ENCODE results near the gene TBX4. TPM values are rescaled to one million over a fixed set of nuclear protein-coding genes. Genes with fewer than 3 reads are reported as not detected.
"Not testable (repeated sequence)": the region's sequence is repeated elsewhere in the genome, so short reads cannot be mapped to it uniquely, and the experiment has no call there.

Gene TBX4
- polyA plus RNA-seq, 6 donors from 2014 or later: not detected

GRCh38 chr17:61522088-61522487, 69.9 kb downstream of the TBX4 start:
- peak overlapping the region in 1 of 6 donors; percentile 66 for H3K27ac Mint-ChIP-seq
- ATAC-seq (ENCODE audit: low read depth in 2 of 2) (no peak), DNase-seq (no peak)
- H3K4me1 Mint-ChIP-seq: no peaks in the 10 kb centered on the region
- no peaks in the 10 kb centered on the region for H3K9me3 Mint-ChIP-seq
- H3K27me3 Mint-ChIP-seq: peaks cover 36 to 45% (median 42%) of the 10 kb centered on the region in 3 donors
- no peak overlapping the region for H3K4me3 Mint-ChIP-seq
- H3K36me3 Mint-ChIP-seq: no peaks in the 10 kb centered on the region

GRCh38 chr17:61524319-61524718, 72.1 kb downstream of the TBX4 start:
- Mint-ChIP-seq H3K27me3 (peaks cover 36 to 45% (median 41%) of the 10 kb centered on the region in 3 donors), H3K4me1 (no peaks in the 10 kb centered on the region), H3K36me3 (no peaks in the 10 kb centered on the region)

GRCh38 chr17:61527441-61527840, 75.2 kb downstream of the TBX4 start:
- not testable (repeated sequence) for H3K27ac Mint-ChIP-seq; DNase-seq; H3K4me1 Mint-ChIP-seq; H3K36me3 Mint-ChIP-seq; H3K9me3 Mint-ChIP-seq; ATAC-seq (ENCODE audit: low read depth in 2 of 2); H3K4me3 Mint-ChIP-seq
- peaks cover 31 to 39% (median 33%) of the 10 kb centered on the region in 3 donors for H3K27me3 Mint-ChIP-seq

More at GRCh38 chr17:61524319-61524718, 72.1 kb downstream of the TBX4 start:
- H3K27ac Mint-ChIP-seq: no peak overlapping the region
- no peak for DNase-seq
- H3K9me3 Mint-ChIP-seq: no peaks in the 10 kb centered on the region
- H3K4me3 Mint-ChIP-seq: no peak overlapping the region
- ATAC-seq (ENCODE audit: low read depth in 2 of 2): no peak

GRCh38 chr17:61528171-61528570, 75.9 kb downstream of the TBX4 start:
- peaks cover 27 to 38% (median 33%) of the 10 kb centered on the region in 3 donors for H3K27me3 Mint-ChIP-seq
- H3K9me3 Mint-ChIP-seq: no peaks in the 10 kb centered on the region
- no peaks in the 10 kb centered on the region for H3K36me3 Mint-ChIP-seq
- H3K4me3 Mint-ChIP-seq: no peak overlapping the region
- H3K4me1 Mint-ChIP-seq: no peaks in the 10 kb centered on the region
- H3K27ac Mint-ChIP-seq: no peak overlapping the region
- ATAC-seq (ENCODE audit: low read depth in 2 of 2) (no peak), DNase-seq (no peak)

- Mint-ChIP-seq H3K27me3 (peaks cover 8 to 20% (median 12%) of the 10 kb centered on the region in 3 donors), H3K9me3 (no peaks in the 10 kb centered on the region), H3K36me3 (no peaks in the 10 kb centered on the region), H3K4me3 (no peak overlapping the region), H3K4me1 (no peaks in the 10 kb centered on the region), H3K27ac (no peak overlapping the region)
- ATAC-seq (ENCODE audit: low read depth in 2 of 2) (no peak), DNase-seq (no peak)
Measured at GRCh38 chr17:61531223-61531622, 79.0 kb downstream of the TBX4 start.

GRCh38 chr17:61532826-61533225, 80.6 kb downstream of the TBX4 start:
- H3K4me3 Mint-ChIP-seq: no peak overlapping the region
- peaks cover 4 to 9% (median 6%) of the 10 kb centered on the region in 3 donors for H3K27me3 Mint-ChIP-seq
- no peak overlapping the region for H3K27ac Mint-ChIP-seq
- no peaks in the 10 kb centered on the region for H3K4me1 Mint-ChIP-seq
- ATAC-seq (ENCODE audit: low read depth in 2 of 2): no peak
- no peak for DNase-seq
- no peaks in the 10 kb centered on the region for H3K36me3 Mint-ChIP-seq
- no peaks in the 10 kb centered on the region for H3K9me3 Mint-ChIP-seq

GRCh38 chr17:61533797-61534196, 81.6 kb downstream of the TBX4 start:
- H3K9me3 Mint-ChIP-seq: no peaks in the 10 kb centered on the region
- no peak overlapping the region for H3K4me3 Mint-ChIP-seq
- H3K4me1 Mint-ChIP-seq: no peaks in the 10 kb centered on the region
- no peak for DNase-seq
- no peaks in the 10 kb centered on the region for H3K36me3 Mint-ChIP-seq
- ATAC-seq (ENCODE audit: low read depth in 2 of 2): no peak
- H3K27ac Mint-ChIP-seq: no peak overlapping the region
- peaks cover 4 to 9% (median 6%) of the 10 kb centered on the region in 3 donors for H3K27me3 Mint-ChIP-seq

- H3K4me1 Mint-ChIP-seq: no peaks in the 10 kb centered on the region
- no peaks in the 10 kb centered on the region for H3K36me3 Mint-ChIP-seq
- no peak overlapping the region for H3K27ac Mint-ChIP-seq
- DNase-seq (no peak), ATAC-seq (ENCODE audit: low read depth in 2 of 2) (no peak)
- peaks cover 4 to 8% (median 7%) of the 10 kb centered on the region in 3 donors for H3K27me3 Mint-ChIP-seq
- no peak overlapping the region for H3K4me3 Mint-ChIP-seq
- H3K9me3 Mint-ChIP-seq: peaks cover 0 to under 1% (median 0%) of the 10 kb centered on the region in 7 donors
Measured at GRCh38 chr17:61534414-61534813, 82.2 kb downstream of the TBX4 start.

Other genes starting within 250 kb of the TBX4 start
- gene TBX2, start 52.6 kb upstream of the TBX4 start, polyA plus RNA-seq (ENCODE audit: low read depth in 6 of 6): not detected
- gene NACA2, start 138.8 kb downstream of the TBX4 start, polyA plus RNA-seq (ENCODE audit: low read depth in 6 of 6): not detected

Measured in naive B cell (primary cell).